Measurements from ENCODE around the gene KLHL29. TPM values are rescaled to one million over a fixed set of nuclear protein-coding genes. Genes with fewer than 3 reads are reported as not detected.

KLHL29 gene
- total RNA-seq, 1 donor from 2014 or later: 8.4 TPM

GRCh38 chr2:23360571-23361125 lies 24.3 kb upstream of the KLHL29 start:
- H3K4me3 Mint-ChIP-seq: no peak overlapping the region
- H3K36me3 Mint-ChIP-seq (ENCODE audit: low read depth): no peaks in the 10 kb centered on the region
- TF ChIP-seq, protein P1, sequence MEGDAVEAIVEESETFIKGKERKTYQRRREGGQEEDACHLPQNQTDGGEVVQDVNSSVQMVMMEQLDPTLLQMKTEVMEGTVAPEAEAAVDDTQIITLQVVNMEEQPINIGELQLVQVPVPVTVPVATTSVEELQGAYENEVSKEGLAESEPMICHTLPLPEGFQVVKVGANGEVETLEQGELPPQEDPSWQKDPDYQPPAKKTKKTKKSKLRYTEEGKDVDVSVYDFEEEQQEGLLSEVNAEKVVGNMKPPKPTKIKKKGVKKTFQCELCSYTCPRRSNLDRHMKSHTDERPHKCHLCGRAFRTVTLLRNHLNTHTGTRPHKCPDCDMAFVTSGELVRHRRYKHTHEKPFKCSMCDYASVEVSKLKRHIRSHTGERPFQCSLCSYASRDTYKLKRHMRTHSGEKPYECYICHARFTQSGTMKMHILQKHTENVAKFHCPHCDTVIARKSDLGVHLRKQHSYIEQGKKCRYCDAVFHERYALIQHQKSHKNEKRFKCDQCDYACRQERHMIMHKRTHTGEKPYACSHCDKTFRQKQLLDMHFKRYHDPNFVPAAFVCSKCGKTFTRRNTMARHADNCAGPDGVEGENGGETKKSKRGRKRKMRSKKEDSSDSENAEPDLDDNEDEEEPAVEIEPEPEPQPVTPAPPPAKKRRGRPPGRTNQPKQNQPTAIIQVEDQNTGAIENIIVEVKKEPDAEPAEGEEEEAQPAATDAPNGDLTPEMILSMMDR (conservative IDR thresholded peaks at IDR 0.05): no peak
- peaks cover 30% of the 10 kb centered on the region for H3K4me1 Mint-ChIP-seq
- H3K9me3 Mint-ChIP-seq: peaks cover 2% of the 10 kb centered on the region
- no peaks in the 10 kb centered on the region for H3K27me3 Mint-ChIP-seq (ENCODE audit: low read depth)
- H3K27ac Mint-ChIP-seq (ENCODE audit: unreplicated experiment): no peak overlapping the region
- no peak for DNase-seq (ENCODE audit: low read depth, low spot score)

GRCh38 chr2:23361152-23361551 lies 23.8 kb upstream of the KLHL29 start:
- no peak overlapping the region for H3K4me3 Mint-ChIP-seq

GRCh38 chr2:23363268-23363667 lies 21.7 kb upstream of the KLHL29 start:
- Mint-ChIP-seq H3K9me3 (peaks cover 2% of the 10 kb centered on the region), H3K27me3 (ENCODE audit: low read depth) (no peaks in the 10 kb centered on the region), H3K4me3 (no peak overlapping the region), H3K36me3 (ENCODE audit: low read depth) (no peaks in the 10 kb centered on the region), H3K27ac (ENCODE audit: unreplicated experiment) (no peak overlapping the region), H3K4me1 (peaks cover 36% of the 10 kb centered on the region)
- TF ChIP-seq, protein P1 (conservative IDR thresholded peaks at IDR 0.05): no peak
- DNase-seq (ENCODE audit: low read depth, low spot score): no peak

More at GRCh38 chr2:23361152-23361551, 23.8 kb upstream of the KLHL29 start:
- TF ChIP-seq, protein P1 (conservative IDR thresholded peaks at IDR 0.05): no peak
- H3K4me1 Mint-ChIP-seq: peaks cover 30% of the 10 kb centered on the region
- no peak overlapping the region for H3K27ac Mint-ChIP-seq (ENCODE audit: unreplicated experiment)
- DNase-seq (ENCODE audit: low read depth, low spot score): no peak
- no peaks in the 10 kb centered on the region for H3K27me3 Mint-ChIP-seq (ENCODE audit: low read depth)
- peaks cover 2% of the 10 kb centered on the region for H3K9me3 Mint-ChIP-seq
- H3K36me3 Mint-ChIP-seq (ENCODE audit: low read depth): no peaks in the 10 kb centered on the region

- Mint-ChIP-seq H3K9me3 (peaks cover 2% of the 10 kb centered on the region), H3K27ac (ENCODE audit: unreplicated experiment) (peak overlapping the region; percentile 83), H3K4me3 (peak overlapping the region; percentile 44), H3K27me3 (ENCODE audit: low read depth) (no peaks in the 10 kb centered on the region), H3K4me1 (peaks cover 36% of the 10 kb centered on the region), H3K36me3 (ENCODE audit: low read depth) (no peaks in the 10 kb centered on the region)
- peak; percentile 67 for DNase-seq (ENCODE audit: low read depth, low spot score)
- TF ChIP-seq, protein P1 (conservative IDR thresholded peaks at IDR 0.05): no peak
These were observed 21.1 kb upstream of the KLHL29 start for GRCh38 chr2:23363831-23364230.

GRCh38 chr2:23366720-23367119 lies 18.3 kb upstream of the KLHL29 start:
- no peak for DNase-seq (ENCODE audit: low read depth, low spot score)
- TF ChIP-seq, protein P1 (conservative IDR thresholded peaks at IDR 0.05): no peak
- no peaks in the 10 kb centered on the region for H3K27me3 Mint-ChIP-seq (ENCODE audit: low read depth)
- no peak overlapping the region for H3K27ac Mint-ChIP-seq (ENCODE audit: unreplicated experiment)
- H3K4me3 Mint-ChIP-seq: no peak overlapping the region
- H3K36me3 Mint-ChIP-seq (ENCODE audit: low read depth): no peaks in the 10 kb centered on the region
- H3K9me3 Mint-ChIP-seq: peaks cover 2% of the 10 kb centered on the region
- peaks cover 23% of the 10 kb centered on the region for H3K4me1 Mint-ChIP-seq
